KMS-11 (cell line): ENCODE data around the gene ASIC2.

ENCODE experiments used
- H2AFZ ChIP-seq: fragments of 200-600 bp; sonication (generic); 2 replicates; pipeline ENCODE4 v1.6.1; 2016; ENCODE audit warnings: antibody characterized with exemption, mixed run types, low read depth
- H3K27ac ChIP-seq: fragments of 200-600 bp; sonication (generic); 2 replicates; pipeline ENCODE4 v1.6.1; 2016; ENCODE audit warnings: mild to moderate bottlenecking, mixed run types
- H3K27me3 ChIP-seq: fragments of 200-600 bp; sonication (generic); 2 replicates; pipeline ENCODE4 v1.6.1; 2017; ENCODE audit warnings: mild to moderate bottlenecking, low read depth, mixed run types, moderate library complexity; ENCODE audit not compliant: insufficient read depth
- H3K36me3 ChIP-seq: fragments of 200-600 bp; sonication (generic); 2 replicates; pipeline ENCODE4 v1.6.1; 2017; ENCODE audit warnings: mild to moderate bottlenecking, mixed run types; ENCODE audit not compliant: insufficient read depth
- H3K4me1 ChIP-seq: fragments of 200-600 bp; sonication (generic); 2 replicates; pipeline ENCODE4 v1.6.1; 2016; ENCODE audit warnings: mild to moderate bottlenecking, low read depth, mixed run types; ENCODE audit not compliant: poor library complexity, severe bottlenecking
- H3K4me2 ChIP-seq: fragments of 200-600 bp; sonication (generic); 2 replicates; pipeline ENCODE4 v1.7.0; 2016; ENCODE audit warnings: mild to moderate bottlenecking, mixed run types
- H3K4me3 ChIP-seq: fragments of 200-600 bp; sonication (generic); IDR thresholded peaks from 2 replicates; pipeline ENCODE4 v1.6.1; 2017; ENCODE audit warnings: low read depth, low read length, mixed read lengths; ENCODE audit not compliant: insufficient read depth
- H3K79me2 ChIP-seq: fragments of 200-600 bp; sonication (generic); 2 replicates; pipeline ENCODE4 v1.6.1; 2016; ENCODE audit warnings: low read depth, mixed run types; ENCODE audit not compliant: insufficient read depth
- H3K9ac ChIP-seq: fragments of 200-600 bp; sonication (generic); 2 replicates; pipeline ENCODE4 v1.6.1; 2016; ENCODE audit warnings: mild to moderate bottlenecking, mixed run types
- H4K20me1 ChIP-seq: fragments of 200-600 bp; sonication (generic); 2 replicates; pipeline ENCODE4 v1.6.1; 2016; ENCODE audit warnings: mild to moderate bottlenecking, mixed run types; ENCODE audit not compliant: insufficient read depth
- CTCF ChIP-seq: fragments of 200-600 bp; sonication (generic); conservative IDR thresholded peaks from 2 replicates; pipeline ENCODE4 v1.6.1; 2017; ENCODE audit warnings: low read depth, mild to moderate bottlenecking, antibody characterized with exemption, low read length, moderate library complexity, mixed read lengths

Gene ASIC2

GRCh38 chr17:33292201-33292980, 704 bp downstream of the ASIC2 start:
- Histone ChIP-seq H3K4me2 (no peak overlapping the region), H3K9ac (no peak overlapping the region), H2AFZ (no peak overlapping the region), H3K36me3 (no peaks in the 10 kb centered on the region), H3K27ac (no peak overlapping the region), H3K27me3 (no peaks in the 10 kb centered on the region), H3K4me1 (no peaks in the 10 kb centered on the region), H4K20me1 (no peaks in the 10 kb centered on the region), H3K4me3 (no peak overlapping the region), H3K79me2 (no peaks in the 10 kb centered on the region)
- no peak for TF ChIP-seq CTCF

GRCh38 chr17:33291248-33292200, 1.6 kb downstream of the ASIC2 start:
- Histone ChIP-seq H3K4me2 (no peak overlapping the region), H2AFZ (peak overlapping the region; percentile 44), H3K36me3 (no peaks in the 10 kb centered on the region), H3K27me3 (no peaks in the 10 kb centered on the region), H3K4me1 (no peaks in the 10 kb centered on the region), H4K20me1 (no peaks in the 10 kb centered on the region), H3K9ac (no peak overlapping the region), H3K79me2 (no peaks in the 10 kb centered on the region), H3K27ac (no peak overlapping the region), H3K4me3 (no peak overlapping the region)
- TF ChIP-seq CTCF, result no peak

GRCh38 chr17:33290253-33290652, 2.8 kb downstream of the ASIC2 start:
- H3K79me2 ChIP-seq, result no peaks in the 10 kb centered on the region
- no peaks in the 10 kb centered on the region for H4K20me1 ChIP-seq
- H3K9ac ChIP-seq, result no peak overlapping the region
- no peak for TF ChIP-seq CTCF
- no peak overlapping the region for H3K4me2 ChIP-seq
- H3K4me3 ChIP-seq, result no peak overlapping the region
- H3K27me3 ChIP-seq, result no peaks in the 10 kb centered on the region
- no peak overlapping the region for H3K27ac ChIP-seq
- H3K4me1 ChIP-seq, result no peaks in the 10 kb centered on the region
- H2AFZ ChIP-seq, result no peak overlapping the region
- H3K36me3 ChIP-seq, result no peaks in the 10 kb centered on the region

GRCh38 chr17:33288954-33289353, 4.1 kb downstream of the ASIC2 start:
- Histone ChIP-seq H3K27me3 (no peaks in the 10 kb centered on the region), H3K79me2 (no peaks in the 10 kb centered on the region), H2AFZ (no peak overlapping the region), H4K20me1 (no peaks in the 10 kb centered on the region), H3K4me2 (no peak overlapping the region), H3K36me3 (no peaks in the 10 kb centered on the region), H3K27ac (no peak overlapping the region), H3K9ac (no peak overlapping the region), H3K4me3 (no peak overlapping the region), H3K4me1 (no peaks in the 10 kb centered on the region)
- TF ChIP-seq CTCF, result no peak
